SK-N-SH (cell line): ENCODE data around the gene LRP5. TPM values are rescaled to one million over a fixed set of nuclear protein-coding genes. Genes with fewer than 3 reads are reported as not detected.
"Not testable (repeated sequence)": the region's sequence is repeated elsewhere in the genome, so short reads cannot be mapped to it uniquely, and the experiment has no call there.

Experiments used
- CTCF ChIA-PET: fragments of 300-600, 350-600 bp; formaldehyde crosslinking; extraction: SDS; loops from one replicate; lab custom pipeline; 2021; lab: Yijun Ruan, JAX
- POLR2A ChIA-PET: fragments of 350-600 bp; sonication (Branson Sonifier 250); formaldehyde crosslinking; extraction: SDS; loops from one replicate; lab custom pipeline; 2020; ENCODE audit warnings: antibody characterized with exemption, inconsistent platforms; lab: Yijun Ruan, JAX
- DNase-seq: peaks from one replicate; pipeline ENCODE4 v3.0.0; 2012
- H2AFZ ChIP-seq: fragments of 200-600 bp; sonication (generic); 2 replicates; pipeline ENCODE4 v1.8.1; 2016; ENCODE audit warnings: antibody characterized with exemption, mild to moderate bottlenecking, low read depth
- H3F3A ChIP-seq: fragments of 200-600 bp; sonication (generic); replicated peaks from 2 replicates; pipeline ENCODE3; 2016; ENCODE audit warnings: antibody characterized with exemption, mild to moderate bottlenecking; ENCODE audit not compliant: insufficient read depth
- H3K27ac ChIP-seq, 2 experiments: fragments of 200-500 bp in 1 of 2; fragments of 200-600 bp in 1 of 2; sonication (Bioruptor generic) in 1 of 2; sonication (generic), shearing (Covaris generic) in 1 of 2; 2 replicates each; pipeline versions ENCODE4 v1.5.1 to v1.6.1; 2014 to 2016; ENCODE audit warnings: low read depth in 2 of 2, inconsistent platforms in 1 of 2, low read length in 1 of 2, mild to moderate bottlenecking in 1 of 2, mixed read lengths in 1 of 2
- H3K27me3 ChIP-seq: fragments of 200-600 bp; sonication (generic), shearing (Covaris generic); 2 replicates; pipeline ENCODE4 v1.6.1; 2016; ENCODE audit warnings: mixed run types; ENCODE audit not compliant: insufficient read depth
- H3K36me3 ChIP-seq, 2 experiments: fragments of 200-500 bp in 1 of 2; fragments of 200-600 bp in 1 of 2; sonication (Bioruptor generic) in 1 of 2; sonication (generic) in 1 of 2; replicated peaks in 1 of 2; 2 replicates each; pipeline versions ENCODE3 to v1.5.1; 2014 to 2016; ENCODE audit warnings: low read length in 1 of 2, mild to moderate bottlenecking in 1 of 2; ENCODE audit not compliant: insufficient read depth in 2 of 2, control insufficient read depth in 1 of 2
- H3K4me1 ChIP-seq, 2 experiments: fragments of 200-500 bp in 1 of 2; fragments of 200-600 bp in 1 of 2; sonication (Bioruptor generic) in 1 of 2; sonication (generic), shearing (Covaris generic) in 1 of 2; 2 replicates each; pipeline versions ENCODE4 v1.5.1 to v1.6.1; 2014 to 2016; ENCODE audit warnings: low read depth in 1 of 2, low read length in 1 of 2, mixed run types in 1 of 2; ENCODE audit not compliant: insufficient read depth in 2 of 2, control insufficient read depth in 1 of 2
- H3K4me2 ChIP-seq: fragments of 200-600 bp; sonication (generic), shearing (Covaris generic); 2 replicates; pipeline ENCODE4 v1.6.1; 2017; ENCODE audit warnings: mixed run types
- H3K4me3 ChIP-seq, 2 experiments: fragments of 200-500 bp in 1 of 2; fragments of 200-600 bp in 1 of 2; sonication (Bioruptor generic) in 1 of 2; sonication (generic), shearing (Covaris generic) in 1 of 2; 2 replicates each; pipeline versions ENCODE4 v1.5.1 to v1.8.1; 2014 to 2016; ENCODE audit warnings: low read depth in 2 of 2, inconsistent platforms in 1 of 2, low read length in 1 of 2, mild to moderate bottlenecking in 1 of 2, mixed read lengths in 1 of 2, moderate library complexity in 1 of 2
- H3K79me2 ChIP-seq: fragments of 200-600 bp; sonication (generic); 2 replicates; pipeline ENCODE4 v1.8.1; 2017; ENCODE audit warnings: mild to moderate bottlenecking; ENCODE audit not compliant: insufficient read depth
- H3K9ac ChIP-seq: fragments of 200-600 bp; sonication (generic); 2 replicates; pipeline ENCODE4 v1.6.1; 2017; ENCODE audit warnings: mixed run types
- H3K9me2 ChIP-seq: fragments of 200-600 bp; sonication (generic); 2 replicates; pipeline ENCODE4 v1.6.1; 2017; ENCODE audit warnings: mixed run types
- H3K9me3 ChIP-seq: fragments of 200-600 bp; sonication (generic); 2 replicates; pipeline ENCODE4 v1.6.1; 2017; ENCODE audit warnings: mixed run types, mild to moderate bottlenecking, moderate library complexity
- H4K20me1 ChIP-seq: fragments of 200-600 bp; sonication (generic); 2 replicates; pipeline ENCODE4 v1.6.1; 2017; ENCODE audit warnings: mild to moderate bottlenecking, mixed run types; ENCODE audit not compliant: insufficient read depth
- CHD2 ChIP-seq: fragments of 150-350 bp; IDR thresholded peaks from 2 replicates; pipeline ENCODE4 v1.6.1; 2018; ENCODE audit warnings: low read length; ENCODE audit not compliant: partially characterized antibody
- ELF1 ChIP-seq: IDR thresholded peaks from 2 replicates; pipeline ENCODE4 v1.4.0; 2012
- EP300 ChIP-seq, 2 experiments: IDR thresholded peaks; 2 replicates each; pipeline versions ENCODE4 v1.4.0 to v1.6.1; 2012; ENCODE audit warnings: borderline replicate concordance in 1 of 2, low read depth in 1 of 2, low read length in 1 of 2
- EZH2phosphoT487 ChIP-seq: fragments of 200-600 bp; sonication (generic); IDR thresholded peaks from 2 replicates; pipeline ENCODE4 v1.6.1; 2017; ENCODE audit warnings: low read depth, mixed run types, mild to moderate bottlenecking, antibody characterized with exemption, moderate library complexity, borderline replicate concordance
- GABPA ChIP-seq: IDR thresholded peaks from 2 replicates; pipeline ENCODE4 v1.4.0; 2012; ENCODE audit warnings: low read depth, mild to moderate bottlenecking
- JUND ChIP-seq: IDR thresholded peaks from 2 replicates; pipeline ENCODE4 v1.4.0; 2012
- MXI1 ChIP-seq: IDR thresholded peaks from 2 replicates; pipeline ENCODE4 v1.6.1; 2012; ENCODE audit warnings: mild to moderate bottlenecking, low read depth, low read length, improper control_type of control experiment
- NFIC ChIP-seq: IDR thresholded peaks from 2 replicates; pipeline ENCODE4 v1.4.0; 2012; ENCODE audit warnings: borderline replicate concordance
- NRF1 ChIP-seq: IDR thresholded peaks from 2 replicates; pipeline ENCODE4 v1.6.1; 2012; ENCODE audit warnings: low read depth, mild to moderate bottlenecking, low read length
- POLR2AphosphoS5 ChIP-seq: IDR thresholded peaks from 2 replicates; pipeline ENCODE4 v1.6.1; 2012; ENCODE audit warnings: low read depth, low read length
- RCOR1 ChIP-seq: fragments of 150-350 bp; IDR thresholded peaks from 2 replicates; pipeline ENCODE4 v1.6.1; 2017; ENCODE audit warnings: antibody characterized with exemption, low read length
- RXRA ChIP-seq: IDR thresholded peaks from 2 replicates; pipeline ENCODE4 v1.4.0; 2012; ENCODE audit warnings: low read depth, mild to moderate bottlenecking, borderline replicate concordance
- TCF12 ChIP-seq: IDR thresholded peaks from 2 replicates; pipeline ENCODE4 v1.4.0; 2012
- YY1 ChIP-seq: IDR thresholded peaks from 2 replicates; pipeline ENCODE4 v1.4.0; 2012; ENCODE audit warnings: low read depth, mild to moderate bottlenecking
- WGBS: methylation state at CpG from one replicate; pipeline ENCODE4 v1.1.6; 2017; ENCODE audit warnings: low lambda C conversion rate; 5-methylcytosine and 5-hydroxymethylcytosine counted together
- polyA plus RNA-seq, 3 experiments: library from polyadenylated mRNA; depleted of rRNA; stranded (reverse); fragments of >200 nt; gene quantifications; 2 replicates each; pipeline ENCODE4 v1.2.3, GENCODE V29; 2012
- TF ChIP-seq, protein P1 (sequence below): IDR thresholded peaks from 2 replicates; pipeline ENCODE4 v1.4.0; 2012; ENCODE audit warnings: low read depth
- TF ChIP-seq, protein P2 (sequence below): fragments of 200-600 bp; sonication (generic); IDR thresholded peaks from 2 replicates; pipeline ENCODE4 v1.6.1; 2017; ENCODE audit warnings: antibody characterized with exemption, mild to moderate bottlenecking, moderate library complexity
- TF ChIP-seq, protein P3 (sequence below): fragments of 150-350 bp; IDR thresholded peaks from 2 replicates; pipeline ENCODE4 v1.6.1; 2016; ENCODE audit warnings: mild to moderate bottlenecking, low read depth, low read length
- TF ChIP-seq, protein P4 (sequence below): fragments of 150-350 bp; IDR thresholded peaks from 2 replicates; pipeline ENCODE4 v1.6.1; 2017; ENCODE audit warnings: antibody characterized with exemption, low read length, low read depth, borderline replicate concordance

LRP5 gene
- polyA plus RNA-seq, 1 of the 3 experiments (the other 2 are of a cell fraction) = 15.0 TPM

DNA sequence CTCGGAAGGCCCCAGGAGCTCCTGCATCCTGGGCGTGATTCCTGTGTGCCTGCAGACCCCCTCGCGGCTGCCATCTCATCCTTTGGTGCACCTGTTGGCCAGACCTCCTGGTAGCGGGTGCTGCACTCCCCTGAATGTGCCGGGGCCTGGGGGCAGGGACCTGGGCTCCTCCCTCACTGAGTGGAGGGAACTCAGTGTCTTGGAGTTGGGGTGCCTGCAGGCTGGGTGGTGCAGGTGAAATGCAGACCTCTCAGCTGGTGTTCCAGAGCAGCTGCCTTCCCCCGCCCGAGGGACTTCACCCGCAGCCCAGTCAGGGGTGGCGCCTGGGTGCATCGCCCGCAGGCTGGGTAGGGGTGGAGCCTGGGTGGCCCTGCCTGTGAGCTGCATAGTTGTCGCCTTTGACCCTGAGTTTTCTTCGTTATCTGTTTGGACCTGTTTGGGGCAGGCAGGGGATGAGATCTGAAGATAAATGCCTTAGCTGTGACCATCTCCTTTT, 31.4 kb downstream of the LRP5 start:
- peaks cover 72% of the 10 kb centered on the region; the same call in 1 of the 2 replicates for H3K79me2 ChIP-seq
- H2AFZ ChIP-seq = no peak overlapping the region
- 88% methylated on average over 4 of the region's 14 CpGs for WGBS
- H3K36me3 ChIP-seq = no peaks in the 10 kb centered on the region
- CTCF ChIA-PET = interaction anchor here (1.4 kb wide), 1 partner anchor 13 kb away, joined by 3 read pairs; no protein-coding TSS in a partner anchor
- peak overlapping the region in 1 of 2 experiments; percentile 26; a peak in 1 of 4 replicates for H3K27ac ChIP-seq
- POLR2A ChIA-PET = interaction anchor here (3.0 kb wide), 1 partner anchor 30 kb away, joined by 11 read pairs; no protein-coding TSS in a partner anchor
- no peak for DNase-seq
- no peak overlapping the region for H3K9ac ChIP-seq
- 0 out of 2 replicates have a peak, but pooled peaks cover 4% of the 10 kb centered on the region for H4K20me1 ChIP-seq
- no peaks in the 10 kb centered on the region for H3K9me3 ChIP-seq
- H3K9me2 ChIP-seq = no peaks in the 10 kb centered on the region
- peaks cover 16 to 34% of the 10 kb centered on the region in 2 experiments; a peak in 2 of 4 replicates for H3K4me1 ChIP-seq
- no peak overlapping the region for H3K4me2 ChIP-seq
- no peaks in the 10 kb centered on the region for H3F3A ChIP-seq
- no peak for TF ChIP-seq POLR2AphosphoS5
- TF ChIP-seq NFIC = no peak
- no peak for TF ChIP-seq RXRA
- TF ChIP-seq, protein P1, sequence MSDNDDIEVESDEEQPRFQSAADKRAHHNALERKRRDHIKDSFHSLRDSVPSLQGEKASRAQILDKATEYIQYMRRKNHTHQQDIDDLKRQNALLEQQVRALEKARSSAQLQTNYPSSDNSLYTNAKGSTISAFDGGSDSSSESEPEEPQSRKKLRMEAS = no peak
- TF ChIP-seq GABPA = no peak
- TF ChIP-seq, protein P2, sequence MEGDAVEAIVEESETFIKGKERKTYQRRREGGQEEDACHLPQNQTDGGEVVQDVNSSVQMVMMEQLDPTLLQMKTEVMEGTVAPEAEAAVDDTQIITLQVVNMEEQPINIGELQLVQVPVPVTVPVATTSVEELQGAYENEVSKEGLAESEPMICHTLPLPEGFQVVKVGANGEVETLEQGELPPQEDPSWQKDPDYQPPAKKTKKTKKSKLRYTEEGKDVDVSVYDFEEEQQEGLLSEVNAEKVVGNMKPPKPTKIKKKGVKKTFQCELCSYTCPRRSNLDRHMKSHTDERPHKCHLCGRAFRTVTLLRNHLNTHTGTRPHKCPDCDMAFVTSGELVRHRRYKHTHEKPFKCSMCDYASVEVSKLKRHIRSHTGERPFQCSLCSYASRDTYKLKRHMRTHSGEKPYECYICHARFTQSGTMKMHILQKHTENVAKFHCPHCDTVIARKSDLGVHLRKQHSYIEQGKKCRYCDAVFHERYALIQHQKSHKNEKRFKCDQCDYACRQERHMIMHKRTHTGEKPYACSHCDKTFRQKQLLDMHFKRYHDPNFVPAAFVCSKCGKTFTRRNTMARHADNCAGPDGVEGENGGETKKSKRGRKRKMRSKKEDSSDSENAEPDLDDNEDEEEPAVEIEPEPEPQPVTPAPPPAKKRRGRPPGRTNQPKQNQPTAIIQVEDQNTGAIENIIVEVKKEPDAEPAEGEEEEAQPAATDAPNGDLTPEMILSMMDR = no peak
- no peak for TF ChIP-seq RCOR1
- no peak for TF ChIP-seq EP300 (IDR thresholded peaks at IDR 0.05; ENCODE audit: borderline replicate concordance in 1 of 2, low read depth in 1 of 2, low read length in 1 of 2)
- no peak for TF ChIP-seq MXI1
- TF ChIP-seq, protein P3, sequence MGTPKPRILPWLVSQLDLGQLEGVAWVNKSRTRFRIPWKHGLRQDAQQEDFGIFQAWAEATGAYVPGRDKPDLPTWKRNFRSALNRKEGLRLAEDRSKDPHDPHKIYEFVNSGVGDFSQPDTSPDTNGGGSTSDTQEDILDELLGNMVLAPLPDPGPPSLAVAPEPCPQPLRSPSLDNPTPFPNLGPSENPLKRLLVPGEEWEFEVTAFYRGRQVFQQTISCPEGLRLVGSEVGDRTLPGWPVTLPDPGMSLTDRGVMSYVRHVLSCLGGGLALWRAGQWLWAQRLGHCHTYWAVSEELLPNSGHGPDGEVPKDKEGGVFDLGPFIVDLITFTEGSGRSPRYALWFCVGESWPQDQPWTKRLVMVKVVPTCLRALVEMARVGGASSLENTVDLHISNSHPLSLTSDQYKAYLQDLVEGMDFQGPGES = no peak
- TF ChIP-seq JUND = no peak
- TF ChIP-seq EZH2phosphoT487 = no peak
- no peak for TF ChIP-seq NRF1
- TF ChIP-seq CHD2 = no peak
- TF ChIP-seq YY1 = no peak
- no peak for TF ChIP-seq ELF1
- no peak for TF ChIP-seq TCF12
- TF ChIP-seq, protein P4, sequence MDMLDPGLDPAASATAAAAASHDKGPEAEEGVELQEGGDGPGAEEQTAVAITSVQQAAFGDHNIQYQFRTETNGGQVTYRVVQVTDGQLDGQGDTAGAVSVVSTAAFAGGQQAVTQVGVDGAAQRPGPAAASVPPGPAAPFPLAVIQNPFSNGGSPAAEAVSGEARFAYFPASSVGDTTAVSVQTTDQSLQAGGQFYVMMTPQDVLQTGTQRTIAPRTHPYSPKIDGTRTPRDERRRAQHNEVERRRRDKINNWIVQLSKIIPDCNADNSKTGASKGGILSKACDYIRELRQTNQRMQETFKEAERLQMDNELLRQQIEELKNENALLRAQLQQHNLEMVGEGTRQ = no peak
- no peaks in the 10 kb centered on the region for H3K27me3 ChIP-seq
- no peak overlapping the region for H3K4me3 ChIP-seq

DNA sequence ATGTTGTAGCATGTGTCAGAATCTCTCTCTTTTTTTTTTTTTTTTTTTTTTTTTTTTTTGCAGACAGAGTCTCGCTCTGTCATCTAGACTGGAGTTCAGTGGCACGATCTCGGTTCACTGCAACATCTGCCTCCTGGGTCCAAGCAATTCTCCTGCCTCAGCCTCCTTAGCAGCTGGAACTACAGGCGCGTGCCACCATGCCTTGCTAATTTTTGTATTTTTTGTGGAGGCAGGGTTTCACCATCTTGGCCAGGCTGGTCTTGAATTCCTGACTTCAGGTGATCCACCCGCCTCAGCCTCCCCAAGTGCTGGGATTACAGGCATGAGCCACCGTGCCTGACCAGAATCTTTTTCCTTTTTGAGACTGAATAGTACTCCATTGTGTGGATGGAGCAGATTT, 32.4 kb downstream of the LRP5 start:
- H3K4me1 ChIP-seq = peaks cover 16 to 34% of the 10 kb centered on the region in 2 experiments; a peak in 2 of 4 replicates
- H3K36me3 ChIP-seq, H3K9me3 ChIP-seq, CTCF ChIA-PET, H3K4me3 ChIP-seq, H3F3A ChIP-seq, H3K4me2 ChIP-seq, DNase-seq, H2AFZ ChIP-seq, H3K9ac ChIP-seq, H3K9me2 ChIP-seq, H3K27ac ChIP-seq, H3K27me3 ChIP-seq, POLR2A ChIA-PET, H4K20me1 ChIP-seq: not testable (repeated sequence)
- WGBS = 89% methylated on average over 7 of the region's 7 CpGs
- H3K79me2 ChIP-seq = peaks cover 62% of the 10 kb centered on the region; the same call in 1 of the 2 replicates
